ENCODE results near the gene PAK6. TPM values are rescaled to one million over a fixed set of nuclear protein-coding genes. Genes with fewer than 3 reads are reported as not detected.

The PAK6 gene
- total RNA-seq, 1 experiment from 2014 or later, result 13.0 TPM

DNA sequence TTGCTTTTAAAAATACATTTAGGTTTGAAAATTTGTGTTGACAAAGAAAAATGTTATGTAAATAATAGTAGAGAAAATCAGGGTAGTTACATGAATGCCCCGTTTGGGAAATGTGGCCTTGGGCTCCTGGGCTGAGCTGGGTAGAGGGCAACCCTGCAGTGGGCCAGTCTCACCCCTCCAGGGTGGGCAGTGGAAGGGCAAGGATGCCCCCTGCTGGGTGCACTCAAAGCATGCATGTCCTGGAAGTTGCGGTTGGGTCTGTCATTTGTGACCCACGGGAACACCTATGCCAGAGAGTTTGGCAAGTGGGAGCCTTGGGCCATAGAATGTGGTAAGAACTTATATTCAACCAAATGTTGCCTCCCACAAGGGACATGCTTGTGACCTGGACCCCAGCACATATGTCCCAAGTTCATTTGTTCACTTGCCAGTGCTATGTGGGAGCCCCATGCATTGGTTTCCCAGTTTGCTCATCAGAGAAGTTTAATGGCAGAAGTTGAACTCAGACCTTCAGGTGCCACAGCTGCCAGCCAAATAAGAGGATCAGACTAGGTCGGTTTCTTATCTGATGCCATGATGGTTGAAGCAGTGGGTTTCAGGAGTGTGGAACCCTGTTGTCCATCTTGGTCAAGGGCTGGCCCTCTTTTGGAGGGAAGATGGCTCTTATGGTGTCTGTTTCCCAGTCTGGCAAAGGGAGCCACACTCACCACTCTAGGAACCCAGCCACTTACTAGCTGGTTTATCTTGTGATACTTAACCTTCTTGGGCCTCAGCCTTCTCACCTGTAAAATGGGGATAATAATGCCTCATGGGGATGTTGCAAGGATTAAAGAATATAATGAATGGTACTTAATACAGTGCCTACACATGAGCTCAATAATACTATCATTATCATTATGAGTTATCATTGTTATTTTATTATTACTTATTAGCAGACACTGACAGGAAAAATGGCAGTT, 71.4 kb downstream of the PAK6 start:
- peak; percentile 38 for DNase-seq (ENCODE audit: low read depth)

DNA sequence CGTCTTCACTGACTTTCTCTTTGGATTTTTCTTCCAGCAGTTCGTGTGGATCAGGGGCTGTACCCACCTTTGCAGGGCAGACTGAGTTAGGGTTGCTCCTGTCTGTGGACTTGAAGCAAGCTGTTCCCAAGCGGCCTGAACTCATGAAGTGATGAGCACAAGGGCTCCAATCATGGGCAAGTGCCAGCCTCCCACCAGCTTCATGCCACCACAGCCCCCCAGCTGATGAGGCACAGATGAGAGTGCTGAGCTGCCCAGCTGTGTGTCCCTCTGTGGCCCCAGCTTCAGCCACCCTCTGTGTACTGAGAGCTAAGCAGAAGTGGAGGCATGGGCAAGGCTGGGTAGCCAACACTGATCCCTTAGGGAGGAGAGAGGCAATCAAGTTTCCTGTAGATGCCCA, 72.1 kb downstream of the PAK6 start:
- DNase-seq (ENCODE audit: low read depth), result no peak

DNA sequence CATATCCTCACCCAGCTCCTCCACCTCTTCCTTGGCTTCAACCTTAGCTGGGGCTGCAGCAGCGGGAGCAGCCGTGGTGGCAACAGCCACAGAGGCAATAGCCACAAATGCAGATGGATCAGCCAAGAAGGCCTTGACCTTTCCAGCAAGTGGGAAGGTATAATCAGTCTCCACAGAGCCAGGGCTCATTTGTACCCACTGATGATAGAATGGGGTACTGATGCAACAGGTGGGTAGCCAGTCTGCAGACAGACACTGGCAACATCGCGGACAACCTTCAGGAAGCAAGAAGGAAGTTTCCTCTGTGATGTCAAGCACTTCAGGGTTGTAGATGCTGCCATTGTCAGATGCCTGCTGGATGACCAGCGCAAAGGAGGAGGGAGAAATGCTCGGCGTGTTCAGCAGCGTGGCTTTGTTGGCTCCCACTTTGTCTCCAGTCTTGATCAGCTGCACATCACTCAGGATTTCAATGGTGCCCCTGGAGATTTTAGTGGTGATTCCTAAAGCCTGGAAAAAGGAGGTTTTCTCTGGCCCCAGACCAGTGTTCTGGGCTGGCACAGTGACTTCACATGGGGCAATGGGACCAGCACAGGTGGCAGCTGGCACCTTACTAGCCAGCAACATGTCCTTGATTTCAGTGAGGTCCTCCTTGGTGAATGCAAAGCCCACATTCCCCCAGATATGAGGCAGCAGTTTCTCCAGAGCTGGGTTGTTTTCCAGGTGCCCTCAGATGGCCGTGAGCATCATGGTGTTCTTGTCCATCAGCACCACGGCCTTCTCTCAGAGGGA, 73.7 kb downstream of the PAK6 start:
- no peak for DNase-seq (ENCODE audit: low read depth)

DNA sequence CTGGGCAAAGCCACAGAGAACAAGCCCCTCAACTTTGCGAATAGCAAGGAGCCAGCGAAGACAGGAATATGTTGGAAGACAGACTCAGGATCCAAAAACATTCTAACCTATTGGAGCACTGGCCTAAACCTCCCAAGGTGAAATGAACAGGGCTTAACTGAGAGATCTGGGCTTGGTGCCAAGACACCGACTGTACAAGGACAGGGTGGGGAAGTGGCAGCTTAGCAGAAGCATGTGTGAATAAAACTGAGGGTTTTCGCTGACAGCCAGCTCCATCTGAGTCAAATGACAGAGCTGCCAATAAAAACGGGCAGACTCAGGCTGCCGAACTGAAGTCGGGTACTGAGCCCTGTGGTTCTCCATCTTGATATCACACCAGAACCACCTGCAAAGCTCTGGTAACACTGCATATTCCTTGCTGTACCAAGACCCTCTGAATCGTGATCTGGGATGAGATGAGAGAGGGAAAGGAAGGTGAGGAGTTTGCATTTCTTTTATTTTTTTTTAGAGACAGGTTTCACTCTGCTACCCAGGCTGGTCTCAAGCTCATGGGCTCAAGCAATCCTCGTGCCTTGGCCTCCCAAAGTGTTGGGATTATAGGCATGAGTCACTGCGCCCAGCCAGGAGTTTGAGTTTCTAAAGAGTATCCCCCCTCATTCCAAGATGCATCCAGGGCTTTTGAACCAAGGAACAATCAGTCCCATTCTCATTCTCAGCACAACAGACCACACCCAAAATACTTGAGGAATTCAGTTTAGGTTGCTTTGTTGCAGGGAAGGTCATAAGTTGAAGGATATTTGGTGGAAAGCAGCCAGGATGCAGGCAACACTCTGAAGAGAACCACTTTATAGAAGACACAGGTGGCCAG, 74.9 kb downstream of the PAK6 start:
- DNase-seq (ENCODE audit: low read depth), result peak; percentile 83

DNA sequence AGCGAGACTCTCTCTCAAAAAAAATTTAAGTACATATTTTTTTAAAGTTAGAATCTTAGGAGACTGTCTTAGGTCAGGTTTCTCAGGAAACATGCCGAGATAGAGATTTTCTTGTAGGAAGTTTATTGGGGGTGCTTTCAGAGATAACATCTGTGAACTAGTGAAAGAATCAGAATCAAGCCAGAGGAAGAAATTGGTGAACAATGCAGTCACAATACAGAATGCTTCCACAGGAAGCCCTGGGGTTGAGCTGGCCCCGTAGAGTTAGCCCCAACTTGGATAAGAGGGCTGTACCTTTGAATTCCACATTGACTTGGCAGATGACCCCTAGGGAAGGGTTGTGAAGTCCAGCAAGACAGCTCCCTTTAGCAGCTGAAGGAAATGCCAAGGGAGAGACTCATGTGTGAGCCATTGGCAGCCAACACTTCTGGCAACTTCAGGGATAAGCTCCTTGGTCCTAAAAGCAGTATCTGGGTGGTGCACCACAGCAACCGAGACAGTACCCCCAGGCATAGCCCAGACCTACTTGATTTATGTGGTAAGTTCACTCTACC, 75.9 kb downstream of the PAK6 start:
- peak; percentile 86 for DNase-seq (ENCODE audit: low read depth)

DNA sequence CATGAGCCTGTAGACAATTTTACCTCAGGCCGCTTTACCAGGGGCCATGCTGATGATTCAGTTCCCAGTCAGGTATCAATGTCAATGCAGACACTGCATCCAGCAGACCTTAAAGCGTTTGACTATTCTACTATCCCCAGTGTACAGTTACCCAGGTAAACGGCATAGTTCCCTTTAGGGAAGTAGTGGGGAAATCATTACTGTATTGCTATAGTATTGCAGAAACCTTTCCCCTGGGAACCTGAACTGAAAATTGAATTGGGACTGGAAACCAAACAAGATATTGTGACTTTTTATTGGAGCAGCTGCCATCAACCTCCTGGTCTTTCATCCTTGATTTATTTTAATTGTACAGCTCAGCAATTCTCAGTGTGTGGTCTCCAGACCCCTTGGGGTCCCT, 78.1 kb downstream of the PAK6 start:
- no peak for DNase-seq (ENCODE audit: low read depth)

DNA sequence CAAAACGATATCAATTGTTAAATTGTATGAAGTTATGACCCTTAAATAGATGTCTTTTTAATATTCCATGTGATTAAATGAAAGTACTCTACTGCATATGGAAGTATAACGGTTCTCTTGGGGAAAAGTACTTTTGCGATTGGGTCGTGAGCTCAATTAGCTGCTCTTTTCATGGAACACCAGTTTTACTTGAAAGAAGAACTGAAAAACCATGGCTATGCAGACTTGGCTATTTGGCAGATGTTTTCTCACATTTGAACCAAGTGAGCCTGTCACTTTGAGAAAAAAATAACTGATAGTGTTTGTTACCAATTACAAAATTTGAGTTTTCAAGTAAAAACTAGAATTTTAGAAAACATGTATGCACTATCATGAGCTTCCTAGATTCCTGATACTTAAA, 78.7 kb downstream of the PAK6 start:
- no peak for DNase-seq (ENCODE audit: low read depth)

DNA sequence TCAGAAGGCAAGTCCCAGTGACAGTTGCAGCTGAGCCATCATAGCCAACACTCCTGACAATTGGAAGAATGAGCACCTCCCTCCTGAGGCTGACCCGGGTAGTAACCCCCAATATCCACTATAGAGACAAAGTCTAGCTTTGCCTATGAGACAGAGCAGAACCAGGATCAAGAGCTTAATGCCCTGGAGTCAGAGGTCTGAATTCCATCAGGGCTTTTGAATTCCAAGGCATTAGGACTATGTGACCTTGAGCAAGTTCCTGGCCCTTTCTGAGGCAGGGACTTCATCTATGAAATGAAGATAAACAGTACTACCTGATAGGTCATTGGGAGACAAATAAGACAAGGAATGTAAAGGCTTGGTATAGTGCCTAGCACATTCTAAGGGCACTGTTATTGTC, 81.5 kb downstream of the PAK6 start:
- no peak for DNase-seq (ENCODE audit: low read depth)

DNA sequence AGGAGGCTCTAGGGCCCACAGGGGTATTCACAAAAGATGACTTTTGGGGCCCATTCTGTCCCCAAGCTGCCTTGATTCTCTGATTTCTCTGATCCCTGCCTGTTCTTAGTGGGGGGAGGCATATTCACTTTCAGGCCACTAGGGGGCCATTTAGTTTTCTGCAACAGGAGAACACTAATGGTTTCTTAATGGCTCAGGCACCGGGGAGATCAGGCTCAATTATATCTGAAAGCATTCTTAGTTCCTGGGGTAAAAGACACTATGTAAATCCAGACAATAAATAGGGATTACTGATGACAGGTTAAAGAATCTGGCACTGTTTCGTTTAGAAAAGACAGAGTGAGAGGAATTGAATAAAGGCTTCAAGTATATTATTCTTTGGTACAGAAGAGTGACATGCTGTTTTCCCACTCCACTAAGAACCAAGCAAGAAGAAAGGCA, 82.1 kb downstream of the PAK6 start:
- peak; percentile 67 for DNase-seq (ENCODE audit: low read depth)

DNA sequence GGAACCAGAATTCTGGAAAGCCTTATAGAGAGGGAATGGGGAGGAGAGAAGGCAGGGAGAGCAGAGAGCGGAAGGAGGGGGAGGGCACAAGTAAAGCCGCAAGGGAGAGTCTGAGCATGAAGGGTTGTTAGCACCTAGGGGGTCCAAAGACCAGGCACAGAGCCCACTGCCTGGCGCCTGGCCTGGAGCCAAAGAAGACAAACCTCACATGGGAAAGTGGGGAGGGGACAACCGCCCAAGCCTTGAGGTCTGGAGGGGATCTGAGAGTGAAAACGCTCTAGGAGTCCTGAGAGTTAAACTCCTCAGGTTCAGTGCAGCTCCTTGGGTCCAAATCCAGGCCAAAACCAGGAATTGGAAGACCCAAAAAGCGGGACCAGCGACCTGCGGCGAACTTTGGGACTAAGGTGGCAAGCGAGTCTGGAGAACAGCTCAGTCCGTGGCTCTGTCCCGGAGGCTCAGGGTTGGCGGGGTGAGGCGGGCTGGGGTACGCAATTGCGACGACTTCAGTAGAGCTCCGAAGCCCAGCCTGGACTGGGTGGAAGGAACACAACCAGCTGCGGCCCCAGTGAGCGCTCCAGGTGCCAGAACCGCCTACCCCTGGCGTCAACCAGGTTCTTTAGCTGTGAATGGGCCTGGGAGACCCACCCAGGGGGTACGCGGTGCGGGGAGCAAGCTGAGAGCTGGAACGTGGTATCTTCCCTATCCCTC, 83.8 kb downstream of the PAK6 start:
- DNase-seq (ENCODE audit: low read depth), result no peak

DNA sequence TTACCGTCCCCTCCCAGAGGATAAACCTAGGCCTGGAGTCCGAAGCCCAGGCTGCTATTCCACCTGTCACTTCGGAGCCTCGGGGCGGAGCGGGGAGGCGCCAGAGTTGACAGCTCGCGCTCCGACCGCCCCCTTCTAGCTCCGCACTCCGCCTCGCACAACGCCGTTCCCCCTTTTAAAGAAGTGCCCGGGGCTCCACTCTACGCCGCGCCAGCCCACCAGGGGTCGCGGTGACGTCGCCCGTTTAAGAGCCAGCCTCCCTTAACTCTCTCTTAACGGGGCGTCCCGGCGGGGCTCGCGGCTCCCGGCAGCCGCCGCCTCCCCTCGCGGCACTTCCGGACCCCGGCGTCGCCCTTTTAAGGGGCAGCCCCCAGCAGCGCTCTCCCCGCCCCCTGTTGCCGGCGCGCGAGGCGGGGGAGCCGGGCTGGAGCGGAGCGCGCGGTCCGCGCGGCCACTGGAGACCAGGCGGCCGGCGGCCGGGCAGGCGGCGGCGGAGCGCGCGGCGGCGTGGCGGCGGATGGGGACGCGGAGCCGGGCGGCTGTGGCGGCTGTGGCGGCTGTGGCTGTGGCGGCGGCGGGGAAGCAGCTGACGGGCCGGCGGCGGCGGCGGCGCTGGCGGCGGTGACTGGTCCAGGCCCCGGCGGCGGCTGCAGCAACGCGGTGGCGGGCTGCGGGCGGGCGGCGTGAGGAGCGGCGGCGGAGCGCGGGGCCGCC, 84.5 kb downstream of the PAK6 start, which contains the start of gene INAFM2:
TSS of gene INAFM2 (plus strand) at position 454 of the 714 bp plus-strand sequence. CDS start 364 bp downstream, outside the sequence.
- peak; percentile 85 for DNase-seq (ENCODE audit: low read depth)

DNA sequence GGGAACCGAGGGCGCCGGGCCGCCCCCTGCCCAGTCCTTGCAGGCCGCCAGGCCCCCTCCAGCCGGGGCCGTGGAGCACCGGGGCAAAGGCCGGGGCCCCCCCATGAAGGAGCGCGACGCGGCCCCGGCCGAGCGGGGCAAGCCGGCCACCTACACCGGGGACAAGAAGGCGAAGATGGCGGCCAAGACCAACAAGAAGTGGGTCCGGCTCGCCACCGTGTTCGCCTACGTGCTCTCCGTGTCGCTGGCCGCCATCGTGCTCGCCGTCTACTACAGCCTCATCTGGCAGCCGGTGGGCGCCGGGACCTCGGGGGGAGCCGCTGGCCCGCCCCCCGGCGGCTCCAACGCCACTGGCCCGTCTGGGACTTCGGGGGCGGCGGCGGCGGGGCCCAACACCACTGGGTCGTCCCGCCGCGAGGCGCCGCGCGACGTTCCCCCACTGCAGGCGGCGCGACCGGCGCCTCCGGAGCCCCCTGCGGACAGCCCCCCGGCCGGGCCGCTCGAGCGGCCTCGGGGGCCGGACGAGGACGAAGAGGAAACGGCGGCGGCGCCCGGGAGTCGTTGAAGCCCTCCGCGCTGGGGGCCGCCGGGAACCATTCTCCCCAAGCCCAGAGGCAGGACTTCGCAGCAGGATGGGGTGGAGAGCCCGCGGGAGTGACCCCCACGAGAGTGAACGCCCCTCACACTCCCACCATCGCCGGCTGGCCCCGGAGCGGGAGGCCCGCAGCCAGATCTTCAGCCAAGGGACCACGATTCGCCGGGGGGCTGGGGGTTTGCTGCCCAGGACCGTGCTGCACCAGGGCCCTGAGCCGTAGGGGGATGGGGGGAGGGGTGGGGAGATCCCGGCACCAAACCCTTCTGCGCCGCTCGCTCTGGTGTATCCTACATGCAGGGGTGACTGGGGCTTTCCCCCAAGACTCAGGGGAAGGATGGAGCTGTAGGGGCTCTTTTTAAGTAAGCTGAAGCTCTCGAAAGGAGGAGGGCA, 85.4 kb downstream of the PAK6 start:
- no peak for DNase-seq (ENCODE audit: low read depth)

DNA sequence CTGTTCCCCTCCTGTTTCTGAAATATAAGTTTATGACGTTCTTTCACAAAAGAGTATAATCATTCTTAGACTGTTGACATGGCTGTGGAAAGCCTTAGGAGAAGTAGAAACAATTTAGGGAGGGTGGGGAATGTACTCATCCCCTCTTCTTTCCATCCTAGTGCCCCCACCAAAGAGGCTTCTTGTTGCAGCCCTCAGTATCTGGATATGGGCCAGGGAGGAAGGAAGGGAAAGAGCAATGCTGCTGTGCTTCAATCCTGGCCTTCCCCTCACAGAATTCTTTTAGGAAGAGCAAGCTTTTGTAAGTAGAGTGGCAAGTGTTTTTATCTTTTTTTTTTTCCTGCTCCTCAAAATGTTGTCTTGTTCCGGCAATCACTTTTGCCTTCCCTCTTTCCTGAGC, 86.3 kb downstream of the PAK6 start:
- no peak for DNase-seq (ENCODE audit: low read depth)

DNA sequence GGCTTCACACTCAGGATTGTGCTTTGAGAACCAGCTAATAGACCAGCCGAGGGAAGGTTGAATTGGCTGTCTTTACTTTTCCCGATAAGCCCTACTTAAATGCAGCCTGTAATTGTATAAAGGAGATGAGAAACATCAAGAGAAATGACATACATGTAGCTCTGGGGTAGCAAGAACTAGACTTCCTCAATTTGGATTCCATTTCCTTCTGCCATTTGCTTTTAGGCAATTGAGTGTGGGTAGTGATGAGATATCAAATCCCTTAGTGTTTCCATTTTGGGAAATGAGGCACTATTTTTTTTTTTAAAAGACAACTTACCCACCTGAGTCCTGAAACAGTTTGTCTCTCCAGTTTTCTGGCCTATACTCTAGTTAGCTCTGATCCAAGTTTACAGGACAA, 86.8 kb downstream of the PAK6 start:
- DNase-seq (ENCODE audit: low read depth), result no peak

Data from M059J (cell line).